IMR-90 (cell line): ENCODE results near the gene PRPH2. TPM values are rescaled to one million over a fixed set of nuclear protein-coding genes. Genes with fewer than 3 reads are reported as not detected.

Experiments
- ATAC-seq: fragments of 200-7000 bp; cut with Tn5 transposase; 2 replicates; pipeline ENCODE4 v1.9.1; 2020; ENCODE audit warnings: low read depth, mild to moderate bottlenecking, moderate library complexity
- BruUV-seq: library from RNA; stranded (reverse); fragments of 400-500 nt; replicated peaks from 2 replicates; lab custom pipeline; 2021; lab: Mats Ljungman, UMichigan
- CTCF ChIA-PET: fragments of 300-600 bp; formaldehyde crosslinking; extraction: SDS; loops from one replicate; lab custom pipeline; 2021; ENCODE audit warnings: antibody characterized with exemption; lab: Yijun Ruan, JAX
- POLR2A ChIA-PET: fragments of 300-600 bp; sonication (Branson Sonifier 250); formaldehyde crosslinking; loops from one replicate; lab custom pipeline; 2022; ENCODE audit warnings: antibody characterized with exemption; ENCODE audit not compliant: unreplicated experiment; lab: Charles Lee
- DNase-seq: peaks from one replicate; pipeline ENCODE4 v3.0.0; 2013
- H2AFZ ChIP-seq: replicated peaks from 2 replicates; pipeline ENCODE3; 2013; ENCODE audit warnings: low read length, mild to moderate bottlenecking; ENCODE audit not compliant: poor library complexity
- H2AK5ac ChIP-seq: 2 replicates; pipeline ENCODE4 v1.6.1; 2013; ENCODE audit warnings: low read depth, low read length, inconsistent platforms
- H2AK9ac ChIP-seq: replicated peaks from 2 replicates; pipeline ENCODE3; 2013; ENCODE audit warnings: mild to moderate bottlenecking, low read depth, low read length, moderate library complexity; ENCODE audit not compliant: poor library complexity
- H2BK120ac ChIP-seq: 2 replicates; pipeline ENCODE4 v1.6.1; 2013; ENCODE audit warnings: low read depth, low read length, inconsistent platforms
- H2BK15ac ChIP-seq: 3 replicates; pipeline ENCODE4 v1.6.1; 2013; ENCODE audit warnings: low read depth, low read length, inconsistent platforms
- H2BK20ac ChIP-seq: 2 replicates; pipeline ENCODE4 v1.6.1; 2013; ENCODE audit warnings: low read depth, mild to moderate bottlenecking, inconsistent platforms, low read length, moderate library complexity
- H2BK5ac ChIP-seq: 2 replicates; pipeline ENCODE4 v1.6.1; 2013; ENCODE audit warnings: mild to moderate bottlenecking, low read depth, low read length, inconsistent platforms; ENCODE audit not compliant: poor library complexity, severe bottlenecking
- H3K14ac ChIP-seq: replicated peaks from 2 replicates; pipeline ENCODE4 v1.6.1; 2013; ENCODE audit warnings: low read depth, low read length, inconsistent platforms
- H3K18ac ChIP-seq: 2 replicates; pipeline ENCODE4 v1.6.1; 2013; ENCODE audit warnings: low read depth, low read length, control low read depth
- H3K23ac ChIP-seq: 2 replicates; pipeline ENCODE4 v1.6.1; 2013; ENCODE audit warnings: low read depth, low read length, inconsistent platforms
- H3K27ac ChIP-seq: 2 replicates; pipeline ENCODE4 v1.5.1; 2013; ENCODE audit warnings: mild to moderate bottlenecking, control low read depth, low read length; ENCODE audit not compliant: insufficient read depth
- H3K27me3 ChIP-seq: 2 replicates; pipeline ENCODE4 v1.6.1; 2013; ENCODE audit warnings: low read length; ENCODE audit not compliant: control insufficient read depth, insufficient read depth
- H3K36me3 ChIP-seq: 2 replicates; pipeline ENCODE4 v1.6.1; 2013; ENCODE audit warnings: low read length, mixed read lengths; ENCODE audit not compliant: control insufficient read depth, insufficient read depth
- H3K4ac ChIP-seq: 2 replicates; pipeline ENCODE4 v1.6.1; 2013; ENCODE audit warnings: low read depth, low read length, inconsistent platforms
- H3K4me1 ChIP-seq: 2 replicates; pipeline ENCODE4 v1.6.1; 2013; ENCODE audit warnings: low read length, mixed read lengths; ENCODE audit not compliant: control insufficient read depth, insufficient read depth
- H3K4me2 ChIP-seq: 2 replicates; pipeline ENCODE4 v1.6.1; 2013; ENCODE audit warnings: low read depth, mild to moderate bottlenecking, control low read depth, low read length, moderate library complexity
- H3K4me3 ChIP-seq: 2 replicates; pipeline ENCODE4 v1.5.1; 2013; ENCODE audit warnings: low read depth, mild to moderate bottlenecking, control low read depth, low read length, moderate library complexity; ENCODE audit not compliant: insufficient read depth
- H3K56ac ChIP-seq: 2 replicates; pipeline ENCODE4 v1.6.1; 2013; ENCODE audit warnings: low read length, inconsistent platforms; ENCODE audit not compliant: insufficient read depth; ENCODE audit errors: extremely low read depth
- H3K79me1 ChIP-seq, 2 experiments: 2 replicates each; pipeline ENCODE4 v1.6.1; 2013; ENCODE audit warnings: low read length in 2 of 2, inconsistent platforms in 1 of 2, low read depth in 1 of 2
- H3K9ac ChIP-seq: 2 replicates; pipeline ENCODE4 v1.6.1; 2013; ENCODE audit warnings: low read depth, low read length, control low read depth
- H3K9me1 ChIP-seq: 2 replicates; pipeline ENCODE4 v1.6.1; 2013; ENCODE audit warnings: low read length, inconsistent platforms; ENCODE audit not compliant: insufficient read depth
- H3K9me3 ChIP-seq: 2 replicates; pipeline ENCODE4 v1.6.1; 2013; ENCODE audit warnings: low read length; ENCODE audit not compliant: control insufficient read depth, insufficient read depth
- H4K20me1 ChIP-seq: 2 replicates; pipeline ENCODE4 v1.6.1; 2013; ENCODE audit warnings: low read length, inconsistent platforms; ENCODE audit not compliant: insufficient read depth
- H4K5ac ChIP-seq: 2 replicates; pipeline ENCODE4 v1.6.1; 2013; ENCODE audit warnings: mild to moderate bottlenecking, low read depth, low read length, control low read depth
- H4K8ac ChIP-seq, 2 experiments: 2 replicates each; pipeline ENCODE4 v1.6.1; 2013; ENCODE audit warnings: low read depth in 2 of 2, low read length in 2 of 2, control low read depth in 1 of 2, inconsistent platforms in 1 of 2
- H4K91ac ChIP-seq: 2 replicates; pipeline ENCODE4 v1.6.1; 2013; ENCODE audit warnings: low read depth, low read length, inconsistent platforms; ENCODE audit not compliant: insufficient read depth
- BHLHE40 ChIP-seq: fragments of 150-350 bp; IDR thresholded peaks from 2 replicates; pipeline ENCODE4 v1.6.1; 2016; ENCODE audit warnings: mild to moderate bottlenecking, low read depth, low read length
- CEBPB ChIP-seq: IDR thresholded peaks from 2 replicates; pipeline ENCODE4 v1.6.1; 2012; ENCODE audit warnings: low read depth, low read length, improper control_type of control experiment
- CHD1 ChIP-seq: IDR thresholded peaks from 2 replicates; pipeline ENCODE4 v1.6.1; 2012; ENCODE audit warnings: low read depth, low read length, improper control_type of control experiment
- CTCF ChIP-seq: conservative IDR thresholded peaks from 2 replicates; pipeline ENCODE4 v1.5.1; 2012; ENCODE audit warnings: mild to moderate bottlenecking, low read depth, low read length, improper control_type of control experiment
- FOS ChIP-seq: fragments of 150-350 bp; IDR thresholded peaks from 2 replicates; pipeline ENCODE4 v1.6.1; 2016; ENCODE audit warnings: low read depth, low read length
- MAFK ChIP-seq: IDR thresholded peaks from 2 replicates; pipeline ENCODE4 v1.6.1; 2012; ENCODE audit warnings: low read depth, low read length, improper control_type of control experiment
- MAZ ChIP-seq: IDR thresholded peaks from 2 replicates; pipeline ENCODE4 v1.6.1; 2012; ENCODE audit warnings: low read depth, mild to moderate bottlenecking, low read length, improper control_type of control experiment, moderate library complexity, borderline replicate concordance
- MXI1 ChIP-seq: IDR thresholded peaks from 2 replicates; pipeline ENCODE4 v1.6.1; 2012; ENCODE audit warnings: low read depth, mild to moderate bottlenecking, low read length, moderate library complexity, borderline replicate concordance
- NFE2L2 ChIP-seq: fragments of 150-350 bp; IDR thresholded peaks from 2 replicates; pipeline ENCODE4 v1.6.1; 2016; ENCODE audit warnings: low read depth, mild to moderate bottlenecking, low read length
- POLR2A ChIP-seq: IDR thresholded peaks from 2 replicates; pipeline ENCODE4 v1.6.1; 2012; ENCODE audit warnings: mild to moderate bottlenecking, low read depth, low read length
- RAD21 ChIP-seq: IDR thresholded peaks from 2 replicates; pipeline ENCODE4 v1.6.1; 2012; ENCODE audit warnings: low read length, improper control_type of control experiment
- RCOR1 ChIP-seq: IDR thresholded peaks from 2 replicates; pipeline ENCODE4 v1.6.1; 2012; ENCODE audit warnings: mild to moderate bottlenecking, low read length, improper control_type of control experiment; ENCODE audit not compliant: insufficient replicate concordance
- SMC3 ChIP-seq: fragments of 150-350 bp; IDR thresholded peaks from 2 replicates; pipeline ENCODE4 v1.6.1; 2016; ENCODE audit warnings: low read depth, mild to moderate bottlenecking, antibody characterized with exemption, low read length, moderate library complexity
- WGBS, 2 experiments: methylation state at CpG; one replicate each; pipeline versions ENCODE4 v1.1.5 to v1.1.7; 2013; ENCODE audit warnings: missing lambda C conversion rate in 2 of 2; ENCODE audit not compliant: insufficient read length in 1 of 2; ENCODE audit errors: extremely low coverage in 2 of 2; 5-methylcytosine and 5-hydroxymethylcytosine counted together
- dilution Hi-C: fragments of 300-500 bp; cut with HindIII; formaldehyde crosslinking; loops from one replicate; pipeline ENCODE4 v1.14.3; 2018; ENCODE audit warnings: low sequenced_read_pairs; ENCODE audit not compliant: unreplicated experiment
- in situ Hi-C: fragments of 300-500 bp; cut with MboI; formaldehyde crosslinking; loops from 3 replicates; pipeline ENCODE4 v1.14.3; 2019; ENCODE audit warnings: low sequenced_read_pairs, inconsistent platforms, mixed read lengths
- intact Hi-C: fragments of 100-400 bp; cut with micrococcal nuclease; formaldehyde crosslinking; loops from 2 replicates; pipeline ENCODE4 v1.10.0; 2022
- polyA plus RNA-seq, 3 experiments: library from polyadenylated mRNA; depleted of rRNA; stranded (reverse); fragments of >200 nt; gene quantifications; 2 replicates each; pipeline ENCODE4 v1.2.3, GENCODE V29; 2012; ENCODE audit warnings: low replicate concordance in 1 of 3
- total RNA-seq: library from RNA; depleted of rRNA; stranded (reverse); fragments of >200 nt; gene quantifications from 2 replicates; pipeline ENCODE4 v1.2.3, GENCODE V29; 2012
- TF ChIP-seq, protein P1 (sequence below): fragments of 150-350 bp; IDR thresholded peaks from 2 replicates; pipeline ENCODE4 v1.6.1; 2017; ENCODE audit warnings: mild to moderate bottlenecking, antibody characterized with exemption, low read length, low read depth
- TF ChIP-seq, protein P2 (sequence below): fragments of 150-350 bp; IDR thresholded peaks from 2 replicates; pipeline ENCODE4 v1.6.1; 2016; ENCODE audit warnings: low read depth, mild to moderate bottlenecking, low read length, moderate library complexity, borderline replicate concordance

Gene PRPH2
- total and polyA plus RNA-seq, 2 of the 4 experiments (the other 2 are of a cell fraction), result 1.0 to 1.1 TPM

DNA sequence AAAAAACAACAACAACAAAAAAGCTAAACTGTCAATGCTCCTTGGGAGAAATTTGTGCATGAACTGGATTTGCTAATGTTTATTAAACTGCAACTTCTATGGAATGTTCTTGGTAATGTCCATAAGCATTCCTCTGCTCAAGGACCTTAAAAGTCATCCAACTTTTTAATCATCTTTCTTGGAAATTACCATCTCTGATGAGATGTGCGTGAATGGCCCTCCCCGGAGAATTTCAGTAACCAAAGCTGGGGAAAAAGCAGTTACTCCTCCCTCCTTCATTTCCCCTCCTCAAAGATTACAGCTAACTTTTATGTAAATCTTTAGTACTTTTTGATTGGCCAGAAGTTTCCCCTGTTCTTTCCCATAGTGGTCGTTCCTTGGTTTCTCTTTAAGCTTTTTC is 18.3 kb upstream of the PRPH2 start (continued):
- no peak for TF ChIP-seq CTCF
- TF ChIP-seq SMC3, result no peak
- no peak for TF ChIP-seq RCOR1

- H3K9ac ChIP-seq, result no peak overlapping the region
- H4K8ac ChIP-seq, result no peak overlapping the region
- no peaks in the 10 kb centered on the region for H3K27me3 ChIP-seq
- intact Hi-C loops (no loop called here), dilution Hi-C loops (no loop called here), in situ Hi-C loops (no loop called here)
- H3K4ac ChIP-seq, result no peak overlapping the region
- no peak overlapping the region for H2AFZ ChIP-seq
- no peak overlapping the region for H2BK15ac ChIP-seq
- no peak overlapping the region for H4K91ac ChIP-seq
- DNase-seq (no peak), ATAC-seq (no peak)
- ChIA-PET POLR2A (no interaction called here), CTCF (no interaction called here)
- no peak overlapping the region for H2AK9ac ChIP-seq
- H4K5ac ChIP-seq, result no peak overlapping the region
- H3K23ac ChIP-seq, result no peak overlapping the region
- H3K36me3 ChIP-seq, result no peaks in the 10 kb centered on the region
- H2BK120ac ChIP-seq, result no peak overlapping the region
- no peaks in the 10 kb centered on the region for H3K9me3 ChIP-seq
- no peaks in the 10 kb centered on the region for H4K20me1 ChIP-seq
- no peak overlapping the region for H2AK5ac ChIP-seq
- H2BK20ac ChIP-seq, result no peak overlapping the region
- no peak overlapping the region for H3K56ac ChIP-seq
- H3K4me3 ChIP-seq, result no peak overlapping the region
- H3K14ac ChIP-seq, result no peak overlapping the region
- H3K4me2 ChIP-seq, result no peak overlapping the region
- no peaks in the 10 kb centered on the region for H3K79me1 ChIP-seq
- BruUV-seq, result no TSS peak
- H3K18ac ChIP-seq, result no peak overlapping the region
- H3K4me1 ChIP-seq, result 0 out of 2 replicates have a peak, but pooled peaks cover 3% of the 10 kb centered on the region
- no peak overlapping the region for H3K27ac ChIP-seq
- H3K9me1 ChIP-seq, result peaks cover 3% of the 10 kb centered on the region; the same call in 1 of the 2 replicates
- H2BK5ac ChIP-seq, result no peak overlapping the region
- no CpG with 5 or more reads among the region's 3 CpGs for WGBS, 2 experiments
- TF ChIP-seq BHLHE40 (no peak), NFE2L2 (no peak), MAFK (no peak), CEBPB (no peak), RCOR1 (no peak), RAD21 (no peak), POLR2A (no peak), FOS (no peak), MAZ (no peak), CHD1 (no peak), MXI1 (no peak), SMC3 (no peak)
- TF ChIP-seq, protein P1, sequence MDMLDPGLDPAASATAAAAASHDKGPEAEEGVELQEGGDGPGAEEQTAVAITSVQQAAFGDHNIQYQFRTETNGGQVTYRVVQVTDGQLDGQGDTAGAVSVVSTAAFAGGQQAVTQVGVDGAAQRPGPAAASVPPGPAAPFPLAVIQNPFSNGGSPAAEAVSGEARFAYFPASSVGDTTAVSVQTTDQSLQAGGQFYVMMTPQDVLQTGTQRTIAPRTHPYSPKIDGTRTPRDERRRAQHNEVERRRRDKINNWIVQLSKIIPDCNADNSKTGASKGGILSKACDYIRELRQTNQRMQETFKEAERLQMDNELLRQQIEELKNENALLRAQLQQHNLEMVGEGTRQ, result no peak
- TF ChIP-seq, protein P2, sequence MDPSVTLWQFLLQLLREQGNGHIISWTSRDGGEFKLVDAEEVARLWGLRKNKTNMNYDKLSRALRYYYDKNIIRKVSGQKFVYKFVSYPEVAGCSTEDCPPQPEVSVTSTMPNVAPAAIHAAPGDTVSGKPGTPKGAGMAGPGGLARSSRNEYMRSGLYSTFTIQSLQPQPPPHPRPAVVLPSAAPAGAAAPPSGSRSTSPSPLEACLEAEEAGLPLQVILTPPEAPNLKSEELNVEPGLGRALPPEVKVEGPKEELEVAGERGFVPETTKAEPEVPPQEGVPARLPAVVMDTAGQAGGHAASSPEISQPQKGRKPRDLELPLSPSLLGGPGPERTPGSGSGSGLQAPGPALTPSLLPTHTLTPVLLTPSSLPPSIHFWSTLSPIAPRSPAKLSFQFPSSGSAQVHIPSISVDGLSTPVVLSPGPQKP, result no peak
These were observed 13.6 kb upstream of the PRPH2 start for GRCh38 chr6:42735976-42736375.
